ENCODE data around the gene C6orf89.

Gene C6orf89

GRCh38 chr6:36852481-36853147, 33.1 kb upstream of the C6orf89 start:
- no peak for DNase-seq

GRCh38 chr6:36853325-36853724, 32.4 kb upstream of the C6orf89 start:
- no peak for DNase-seq

DNA sequence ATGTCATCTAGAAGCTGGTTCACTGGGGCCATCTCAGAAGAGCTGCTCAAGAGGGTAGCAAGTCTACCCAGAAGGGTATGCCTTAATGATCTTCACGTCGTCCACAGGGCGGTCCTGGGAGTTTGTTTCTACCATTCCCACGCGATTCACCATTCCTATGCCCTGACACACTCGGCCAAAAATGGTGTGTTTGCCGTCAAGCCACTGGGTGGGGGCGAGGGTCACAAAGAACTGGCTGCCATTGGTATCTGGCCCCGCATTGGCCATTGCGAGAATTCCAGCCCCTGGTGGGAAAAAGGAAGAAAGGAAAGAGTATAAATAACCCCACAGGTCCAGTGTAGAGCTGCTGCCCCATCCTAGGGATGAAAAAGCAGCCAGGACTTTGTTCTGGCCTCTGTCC, 30.0 kb upstream of the C6orf89 start:
- no peak for DNase-seq

GRCh38 chr6:36856277-36856676, 29.5 kb upstream of the C6orf89 start:
- DNase-seq, result no peak

DNA sequence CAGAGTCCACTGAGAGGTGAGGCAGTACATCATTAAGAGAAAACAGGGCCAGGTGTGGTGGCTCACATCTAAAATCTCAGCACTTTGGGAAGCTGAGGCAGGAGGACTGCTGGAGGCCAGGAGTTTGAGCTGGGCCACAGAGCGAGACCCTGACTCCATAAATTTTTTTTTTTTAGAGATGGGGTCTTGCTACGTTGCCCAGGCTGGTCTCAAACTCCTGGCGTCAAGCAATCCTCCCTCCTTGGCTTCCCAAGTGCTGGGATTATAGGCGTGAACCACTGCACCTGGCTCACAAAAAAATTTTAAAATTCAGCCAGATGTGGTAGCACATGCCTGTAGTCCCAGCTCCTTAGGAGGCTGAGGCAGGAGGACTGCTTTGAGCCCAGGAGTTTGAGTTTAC, 28.4 kb upstream of the C6orf89 start:
- DNase-seq, result no peak

DNA sequence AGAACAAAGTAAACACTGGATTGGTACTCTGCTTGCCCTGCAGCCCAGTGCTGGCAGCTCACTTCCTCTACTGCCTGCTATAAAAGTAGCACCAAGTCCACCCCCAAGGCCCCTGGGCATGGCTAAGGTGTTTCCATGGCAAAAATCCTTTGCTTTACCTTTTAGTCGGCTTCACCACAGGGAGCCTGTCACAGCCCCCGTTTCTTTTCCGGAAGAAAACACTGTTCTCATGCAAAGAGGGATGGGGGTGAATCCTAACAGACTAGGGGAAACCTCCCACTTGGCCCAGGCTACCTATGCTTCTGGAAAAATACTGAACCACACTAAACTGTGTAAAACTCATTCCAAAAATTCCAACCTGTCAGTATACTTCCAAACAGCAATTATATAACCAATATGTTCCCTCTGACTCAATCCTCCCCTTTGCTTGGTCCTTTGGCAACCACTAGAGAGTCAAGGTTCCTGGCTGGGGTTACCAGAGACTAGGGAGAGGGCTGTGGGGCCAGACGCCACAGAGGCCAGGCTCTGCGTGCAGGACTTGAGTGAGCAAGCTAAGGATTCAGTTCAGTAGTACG, 27.3 kb upstream of the C6orf89 start:
- no peak for DNase-seq

DNA sequence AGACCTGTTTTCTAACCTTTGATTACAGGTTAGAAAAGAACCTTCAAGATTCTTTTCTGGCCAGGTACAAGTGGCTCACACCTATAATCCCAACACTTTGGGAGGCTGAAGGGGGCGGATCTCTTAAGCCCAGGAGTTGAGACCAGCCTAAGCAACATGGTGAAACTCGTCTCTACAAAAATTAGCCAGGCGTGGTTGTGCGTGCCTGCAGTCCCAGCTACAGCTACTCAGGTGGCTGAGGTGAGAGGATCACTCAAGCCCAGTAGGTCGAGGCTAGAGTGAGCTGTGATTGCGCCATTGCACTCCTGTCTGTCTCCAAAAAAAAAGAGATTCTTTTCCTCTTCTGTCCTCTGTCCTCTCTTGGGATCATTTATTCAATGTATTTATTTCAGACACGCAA, 25.6 kb upstream of the C6orf89 start:
- no peak for DNase-seq

DNA sequence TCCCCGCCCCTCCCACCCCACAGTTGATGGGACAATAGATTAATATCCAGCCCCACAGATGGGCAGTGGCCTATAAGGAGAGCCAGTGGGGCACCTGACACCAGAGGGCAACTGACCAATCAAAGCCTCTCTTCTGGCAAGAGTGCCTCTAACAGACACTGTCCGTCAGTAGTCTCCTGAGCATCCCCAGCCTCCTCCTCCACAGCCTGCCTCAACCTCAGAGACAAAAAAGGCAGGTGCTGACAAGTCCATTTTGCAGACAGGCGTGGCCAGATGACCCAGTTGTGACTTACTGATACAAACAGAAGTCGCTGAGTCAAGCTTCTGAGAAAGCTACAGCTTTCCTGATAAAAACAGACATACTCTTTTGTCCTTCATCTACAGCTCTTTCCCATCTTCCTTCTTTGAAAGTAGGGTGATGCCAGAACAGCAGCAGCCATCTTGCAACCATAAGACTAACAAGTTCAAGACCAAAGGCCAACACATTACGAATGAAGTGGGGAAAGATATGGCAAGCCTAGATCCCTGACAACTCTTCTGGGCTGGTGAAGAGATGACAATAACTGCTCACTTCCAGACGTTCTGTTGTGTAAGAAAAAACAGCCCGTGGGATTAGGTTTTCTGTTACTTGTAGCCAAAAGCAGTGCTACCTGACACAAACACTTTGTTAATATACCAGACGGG, 23.4 kb upstream of the C6orf89 start:
- DNase-seq, result no peak

GRCh38 chr6:36862848-36863382, 22.8 kb upstream of the C6orf89 start:
- DNase-seq, result no peak

- no peak for DNase-seq
These were observed 21.8 kb upstream of the C6orf89 start for GRCh38 chr6:36863670-36864540.

DNA sequence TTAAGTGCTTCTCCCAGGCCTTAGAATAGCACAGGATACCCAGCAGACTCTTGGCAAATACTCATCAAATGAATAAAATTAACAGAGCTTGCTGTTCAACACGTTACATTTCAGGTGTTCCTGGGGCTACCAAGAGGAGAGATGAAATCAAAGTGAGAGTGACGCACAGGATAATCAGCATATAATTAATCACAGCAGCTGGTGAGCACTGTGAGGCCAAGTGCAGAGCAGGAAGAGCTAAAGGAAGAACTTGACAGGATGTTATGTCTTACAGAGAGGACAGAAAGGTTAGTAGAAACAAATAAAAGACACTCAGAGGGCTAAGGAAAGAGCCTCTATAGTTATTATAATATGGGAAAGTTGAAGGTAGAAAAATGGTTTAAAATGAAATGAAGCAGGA, 19.9 kb upstream of the C6orf89 start:
- DNase-seq, result no peak

GRCh38 chr6:36867471-36868224, 18.1 kb upstream of the C6orf89 start:
- DNase-seq, result no peak

DNA sequence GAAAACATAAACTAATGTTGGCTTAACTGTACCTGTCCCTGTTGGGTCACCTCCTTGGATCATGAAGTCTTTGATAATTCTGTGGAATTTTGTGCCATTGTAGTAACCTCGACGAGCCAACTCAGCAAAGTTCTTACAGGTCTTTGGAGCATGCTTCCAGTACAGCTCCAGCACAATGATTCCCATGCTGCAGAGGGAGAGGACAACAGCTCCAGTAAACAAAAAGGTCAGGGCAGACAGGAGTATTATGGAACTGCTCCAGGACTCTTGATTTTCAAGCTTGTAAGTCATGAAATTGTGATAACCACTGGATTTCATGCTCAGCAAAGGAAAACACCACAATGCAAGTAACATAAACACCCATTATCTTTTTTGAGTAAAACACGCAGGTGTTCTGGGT, 14.1 kb upstream of the C6orf89 start:
- DNase-seq, result no peak

GRCh38 chr6:36873115-36873514, 12.6 kb upstream of the C6orf89 start:
- no peak for DNase-seq

- DNase-seq, result no peak
These were observed 11.9 kb upstream of the C6orf89 start for GRCh38 chr6:36873612-36874442.

DNA sequence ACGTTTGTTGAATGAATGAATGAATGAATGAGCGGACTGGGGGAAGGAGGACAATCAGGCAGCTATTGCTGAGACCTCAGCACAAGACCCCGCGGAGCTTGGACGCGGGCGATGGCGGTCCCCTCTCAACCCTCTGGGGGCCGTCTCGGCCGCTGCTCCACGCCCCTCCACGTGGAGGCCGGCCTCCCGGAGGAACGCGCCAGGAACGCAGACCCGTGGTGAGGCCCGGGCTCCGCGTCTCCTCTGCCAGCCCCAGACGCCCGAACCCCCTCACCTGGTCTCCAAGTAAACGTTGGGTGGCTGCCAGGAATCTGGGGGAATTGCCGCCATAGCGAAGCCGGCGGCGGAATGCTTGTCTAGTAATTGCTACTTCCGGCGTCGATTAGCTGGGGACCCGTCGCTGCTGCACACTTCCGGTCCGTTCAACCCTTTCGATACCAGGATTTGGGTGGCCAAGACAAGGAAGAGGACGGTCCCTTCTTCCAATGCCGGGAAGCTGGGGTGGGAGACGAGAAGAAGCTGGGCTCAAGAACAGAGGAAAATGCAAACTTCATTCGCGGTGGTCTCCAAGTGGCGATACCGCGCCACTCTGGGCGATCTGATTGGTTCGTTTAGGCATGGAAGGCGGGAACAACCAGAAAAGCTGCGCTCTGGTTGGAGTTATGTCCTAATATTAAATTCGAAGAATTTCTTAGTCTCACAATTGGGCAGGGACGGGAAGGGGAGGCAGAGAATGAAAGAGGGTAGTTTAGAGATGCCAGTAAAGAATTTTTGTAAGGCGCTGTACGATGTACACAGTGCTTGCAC, 11.1 kb upstream of the C6orf89 start, which contains the start of gene PPIL1:
PPIL1 (minus strand) TSS at position 361 of the 807 bp plus-strand sequence; CDS start at position 330, 31 bp downstream.
- DNase-seq, result peak; percentile 81

DNA sequence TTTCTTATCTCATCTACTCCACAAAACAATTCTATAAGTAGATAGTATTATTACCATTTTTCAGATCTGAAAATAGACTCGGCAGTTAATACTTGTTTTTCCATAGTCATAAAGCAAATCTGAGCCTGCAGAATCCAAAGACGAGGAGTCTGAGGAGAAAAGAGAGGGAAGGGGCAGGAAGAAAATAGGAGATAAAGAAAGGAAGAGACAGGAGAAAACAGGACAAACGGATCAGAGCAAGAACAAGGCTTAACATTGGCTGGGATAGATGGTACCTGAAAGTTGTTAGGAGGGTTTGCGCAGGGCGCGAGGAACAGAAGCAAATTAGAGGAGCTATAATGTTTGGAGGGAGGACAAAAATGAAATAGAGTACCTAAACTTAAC, 10.5 kb upstream of the C6orf89 start:
- DNase-seq, result no peak

DNA sequence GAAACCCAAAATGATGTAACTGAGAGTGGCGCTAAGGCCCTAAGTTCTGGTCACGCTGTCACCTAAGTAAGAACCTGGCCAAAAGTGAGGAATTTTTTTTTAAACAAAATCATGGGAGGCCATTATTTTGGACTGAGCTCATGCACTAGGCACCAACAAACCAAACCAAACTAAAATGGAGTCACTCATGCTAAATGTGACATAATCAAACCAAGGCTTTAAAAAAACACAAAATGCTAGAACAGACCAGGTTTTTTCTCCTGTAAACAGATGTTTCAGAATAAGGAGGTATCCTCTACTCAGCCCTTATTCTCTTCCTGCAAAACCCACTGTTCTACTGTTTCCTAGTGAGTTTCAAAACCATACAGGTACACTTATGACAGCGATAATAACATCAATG, 1.1 kb upstream of the C6orf89 start:
- DNase-seq, result no peak

DNA sequence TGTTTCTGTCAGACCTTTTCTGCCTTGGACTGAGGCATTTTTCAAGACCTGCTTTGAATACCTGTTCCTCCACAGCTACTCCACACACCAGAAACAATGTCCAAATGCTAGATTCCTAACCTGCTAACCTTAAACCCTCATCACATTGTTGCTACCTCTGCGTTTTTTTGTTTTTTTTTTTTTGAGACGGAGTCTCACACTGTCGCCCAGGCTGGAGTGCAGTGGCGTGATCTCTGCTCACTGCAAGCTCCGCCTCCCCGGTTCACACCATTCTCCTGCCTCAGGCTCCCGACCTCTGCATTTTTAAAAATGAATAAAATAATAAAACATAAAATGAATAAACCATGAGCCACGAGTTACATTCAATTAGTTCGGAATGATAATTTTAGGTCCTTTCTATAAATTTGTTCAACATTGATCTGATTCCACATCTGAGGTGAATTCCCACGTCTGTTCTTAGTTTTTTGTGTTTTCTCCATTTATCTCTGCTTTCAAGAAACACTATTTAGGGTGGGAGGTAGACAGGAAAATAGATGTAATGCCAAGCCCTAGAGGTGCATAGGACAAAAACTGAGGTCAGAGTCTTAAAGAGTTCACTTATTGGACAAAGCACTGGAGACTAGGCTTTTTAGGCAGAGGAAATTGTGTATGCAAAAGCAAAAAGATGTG, 1.3 kb downstream of the C6orf89 start:
- DNase-seq, result no peak

GRCh38 chr6:36888115-36888643, 2.4 kb downstream of the C6orf89 start:
- DNase-seq, result no peak
